Endothelial cell of umbilical vein (primary cell): ENCODE measurements around the gene MKRN1. TPM values are rescaled to one million over a fixed set of nuclear protein-coding genes. Genes with fewer than 3 reads are reported as not detected.
"Not testable (repeated sequence)": the region's sequence is repeated elsewhere in the genome, so short reads cannot be mapped to it uniquely, and the experiment has no call there.

ENCODE experiments used
- BruUV-seq: library from RNA; stranded (reverse); fragments of 400-500 nt; replicated peaks from 2 replicates; lab custom pipeline; 2021; lab: Mats Ljungman, UMichigan
- CTCF ChIA-PET: fragments of 300-600, 350-600 bp; sonication (Branson Sonifier 250); formaldehyde crosslinking; loops from one replicate; lab custom pipeline; 2021; ENCODE audit warnings: antibody characterized with exemption, inconsistent platforms; lab: Charles Lee
- POLR2A ChIA-PET: fragments of 300-600, 350-600 bp; sonication (Branson Sonifier 250); formaldehyde crosslinking; loops from one replicate; lab custom pipeline; 2021; ENCODE audit warnings: antibody characterized with exemption, inconsistent platforms; lab: Charles Lee
- DNase-seq: peaks from one replicate; pipeline ENCODE4 v3.0.0-alpha.2; 2011; ENCODE audit warnings: low read depth, low spot score
- FAIRE-seq: peaks from 2 replicates; lab custom pipeline; 2011; peaks lifted over from hg19 to GRCh38; lab: Jason Lieb, UNC
- H2AFZ ChIP-seq: 2 replicates; pipeline ENCODE4 v1.6.0; 2012; ENCODE audit warnings: low read depth, low read length, control low read depth, inconsistent platforms
- H3K27ac ChIP-seq: 2 replicates; pipeline ENCODE4 v1.5.1; 2011; ENCODE audit warnings: low read depth, mild to moderate bottlenecking, control low read depth, low read length, moderate library complexity; ENCODE audit not compliant: insufficient read depth
- H3K27me3 ChIP-seq, 2 experiments: 2 replicates each; pipeline versions ENCODE4 v1.6.0 to v1.6.1; 2011; ENCODE audit warnings: low read length in 2 of 2, mixed read lengths in 1 of 2; ENCODE audit not compliant: control insufficient read depth in 2 of 2, insufficient read depth in 2 of 2
- H3K36me3 ChIP-seq, 2 experiments: 2 replicates in 1 of 2; 3 replicates in 1 of 2; pipeline ENCODE4 v1.5.1; 2011; ENCODE audit warnings: low read length in 2 of 2, mild to moderate bottlenecking in 1 of 2, moderate library complexity in 1 of 2; ENCODE audit not compliant: control insufficient read depth in 2 of 2, insufficient read depth in 2 of 2; ENCODE audit errors: extremely low read depth in 1 of 2
- H3K4me1 ChIP-seq: 3 replicates; pipeline ENCODE4 v1.5.1; 2011; ENCODE audit warnings: mild to moderate bottlenecking, low read length; ENCODE audit not compliant: control insufficient read depth, insufficient read depth; ENCODE audit errors: extremely low read depth
- H3K4me2 ChIP-seq: 2 replicates; pipeline ENCODE4 v1.6.1; 2011; ENCODE audit warnings: low read length, control low read depth, mixed read lengths; ENCODE audit not compliant: insufficient read depth
- H3K4me3 ChIP-seq, 3 experiments: fragments of 200-600 bp in 1 of 3; sonication (generic), shearing (Covaris generic) in 1 of 3; replicated peaks in 1 of 3; 2 replicates each; pipeline ENCODE4 v1.5.1; 2011 to 2016; ENCODE audit warnings: control low read depth in 3 of 3, low read length in 3 of 3, mild to moderate bottlenecking in 2 of 3, inconsistent platforms in 1 of 3, low read depth in 1 of 3, moderate library complexity in 1 of 3; ENCODE audit not compliant: insufficient read depth in 1 of 3
- H3K79me2 ChIP-seq: 2 replicates; pipeline ENCODE4 v1.6.0; 2012; ENCODE audit warnings: low read length, inconsistent platforms; ENCODE audit not compliant: control insufficient read depth, insufficient read depth
- H3K9ac ChIP-seq: replicated peaks from 2 replicates; pipeline ENCODE3; 2011; ENCODE audit warnings: low read length, control low read depth; ENCODE audit not compliant: insufficient read depth; ENCODE audit errors: extremely low read depth
- H3K9me1 ChIP-seq: replicated peaks from 3 replicates; pipeline ENCODE4 v1.6.0; 2011; ENCODE audit warnings: mild to moderate bottlenecking, low read length; ENCODE audit not compliant: control insufficient read depth, insufficient read depth; ENCODE audit errors: extremely low read depth
- H3K9me3 ChIP-seq: replicated peaks from 2 replicates; pipeline ENCODE4 v1.5.1; 2012; ENCODE audit warnings: low read length, inconsistent platforms; ENCODE audit not compliant: control insufficient read depth, insufficient read depth
- H4K20me1 ChIP-seq: replicated peaks from 2 replicates; pipeline ENCODE3; 2011; ENCODE audit warnings: mild to moderate bottlenecking, low read length; ENCODE audit not compliant: control insufficient read depth, insufficient read depth; ENCODE audit errors: extremely low read depth
- EZH2 ChIP-seq: IDR thresholded peaks from 2 replicates; pipeline ENCODE4 v1.6.1; 2012; ENCODE audit warnings: borderline replicate concordance, low read depth, mild to moderate bottlenecking, moderate library complexity, low read length, inconsistent platforms; ENCODE audit not compliant: severe bottlenecking
- FOS ChIP-seq: IDR thresholded peaks from 2 replicates; pipeline ENCODE4 v1.6.1; 2011; ENCODE audit warnings: mild to moderate bottlenecking, low read length, moderate library complexity, borderline replicate concordance; ENCODE audit not compliant: insufficient read depth
- GATA2 ChIP-seq: IDR thresholded peaks from 2 replicates; pipeline ENCODE4 v1.7.0; 2011; ENCODE audit warnings: low read depth, mild to moderate bottlenecking, moderate library complexity, mixed read lengths, low read length; ENCODE audit not compliant: insufficient read length, insufficient read depth
- JUN ChIP-seq: IDR thresholded peaks from 2 replicates; pipeline ENCODE4 v1.6.1; 2011; ENCODE audit warnings: borderline replicate concordance, low read depth; ENCODE audit not compliant: insufficient read length, insufficient read depth
- MYC ChIP-seq: IDR thresholded peaks from one replicate; pipeline ENCODE4 v1.6.1; 2011; ENCODE audit warnings: mild to moderate bottlenecking, low read depth, low read length
- POLR2A ChIP-seq: IDR thresholded peaks from 2 replicates; pipeline ENCODE4 v1.6.1; 2012; ENCODE audit warnings: low read depth, mild to moderate bottlenecking, control low read depth, low read length
- POLR2AphosphoS5 ChIP-seq: IDR thresholded peaks from 2 replicates; pipeline ENCODE4 v1.6.1; 2012; ENCODE audit warnings: low read depth, mild to moderate bottlenecking, control low read depth, low read length, moderate library complexity; ENCODE audit not compliant: insufficient read depth
- dilution Hi-C: fragments of 300-500 bp; cut with MboI; formaldehyde crosslinking; loops from one replicate; pipeline ENCODE4 v1.15.0; 2019; ENCODE audit warnings: low sequenced_read_pairs; ENCODE audit not compliant: extremely low pct_ligation_motif_present
- intact Hi-C: fragments of 100-400 bp; cut with micrococcal nuclease; formaldehyde crosslinking; loops from one replicate; pipeline ENCODE4 v1.10.0; 2022
- polyA plus RNA-seq, 4 experiments: library from polyadenylated mRNA; depleted of rRNA in 3 of 4; stranded (reverse) in 3 of 4; unstranded in 1 of 4; fragments of >200 nt; gene quantifications; 2 replicates each; pipeline versions ENCODE4 v1.2.1 to v1.2.3, GENCODE V29; 2011 to 2012; ENCODE audit warnings: missing spikeins in 1 of 4
- total RNA-seq: library from RNA; stranded (reverse); gene quantifications from 2 replicates; pipeline ENCODE4 v1.2.3, GENCODE V29; 2021
- TF ChIP-seq, protein P1 (sequence below), 2 donors: IDR thresholded peaks; 1 replicate in 1 of 2; 2 replicates in 1 of 2; pipeline ENCODE4 v1.5.1; 2011; ENCODE audit warnings: low read length in 2 of 2, mild to moderate bottlenecking in 2 of 2, moderate library complexity in 2 of 2, control low read depth in 1 of 2, inconsistent platforms in 1 of 2, low read depth in 1 of 2; ENCODE audit not compliant: insufficient read depth in 1 of 2; ENCODE audit errors: extremely low read depth in 1 of 2
- TF ChIP-seq, protein P2 (sequence below): IDR thresholded peaks from 2 replicates; pipeline ENCODE4 v1.6.1; 2011; ENCODE audit not compliant: insufficient read depth, insufficient read length

MKRN1 gene
- total and polyA plus RNA-seq, 2 donors (not counting 3 experiments of a cell fraction or from before 2014, with no cell fraction given): 24.9 to 52.2 TPM

- intact Hi-C loops, H3K79me2 ChIP-seq, BruUV-seq, H3K4me2 ChIP-seq, H3K36me3 ChIP-seq, FAIRE-seq, H3K9me3 ChIP-seq, DNase-seq, H4K20me1 ChIP-seq, H3K9me1 ChIP-seq, H3K27me3 ChIP-seq, H3K4me1 ChIP-seq, H3K27ac ChIP-seq, POLR2A ChIA-PET, dilution Hi-C loops, H3K9ac ChIP-seq, H2AFZ ChIP-seq, H3K4me3 ChIP-seq: not testable (repeated sequence)
- CTCF ChIA-PET: interaction anchor here (1.3 kb wide), 1 partner anchor 9 kb away, joined by 3 read pairs; no protein-coding TSS in a partner anchor
Measured at GRCh38 chr7:140453785-140454656, 25.3 kb downstream of the MKRN1 start.

GRCh38 chr7:140453273-140453672, 26.0 kb downstream of the MKRN1 start:
- dilution Hi-C loops (no loop called here), intact Hi-C loops (no loop called here)
- H4K20me1 ChIP-seq: no peaks in the 10 kb centered on the region
- H3K79me2 ChIP-seq: no peaks in the 10 kb centered on the region
- no peak overlapping the region for H3K4me3 ChIP-seq
- no peaks in the 10 kb centered on the region for H3K9me3 ChIP-seq
- H3K27ac ChIP-seq: no peak overlapping the region
- ChIA-PET POLR2A (no interaction called here), CTCF (interaction anchor here (1.0 to 1.1 kb wide), 2 partner anchors 14 to 1196 kb away, joined by 3 read pairs; no protein-coding TSS in a partner anchor)
- H3K4me2 ChIP-seq: no peak overlapping the region
- H3K9ac ChIP-seq: no peak overlapping the region
- BruUV-seq: no TSS peak
- TF ChIP-seq POLR2AphosphoS5: no peak
- no peak for TF ChIP-seq MYC
- TF ChIP-seq, protein P1, sequence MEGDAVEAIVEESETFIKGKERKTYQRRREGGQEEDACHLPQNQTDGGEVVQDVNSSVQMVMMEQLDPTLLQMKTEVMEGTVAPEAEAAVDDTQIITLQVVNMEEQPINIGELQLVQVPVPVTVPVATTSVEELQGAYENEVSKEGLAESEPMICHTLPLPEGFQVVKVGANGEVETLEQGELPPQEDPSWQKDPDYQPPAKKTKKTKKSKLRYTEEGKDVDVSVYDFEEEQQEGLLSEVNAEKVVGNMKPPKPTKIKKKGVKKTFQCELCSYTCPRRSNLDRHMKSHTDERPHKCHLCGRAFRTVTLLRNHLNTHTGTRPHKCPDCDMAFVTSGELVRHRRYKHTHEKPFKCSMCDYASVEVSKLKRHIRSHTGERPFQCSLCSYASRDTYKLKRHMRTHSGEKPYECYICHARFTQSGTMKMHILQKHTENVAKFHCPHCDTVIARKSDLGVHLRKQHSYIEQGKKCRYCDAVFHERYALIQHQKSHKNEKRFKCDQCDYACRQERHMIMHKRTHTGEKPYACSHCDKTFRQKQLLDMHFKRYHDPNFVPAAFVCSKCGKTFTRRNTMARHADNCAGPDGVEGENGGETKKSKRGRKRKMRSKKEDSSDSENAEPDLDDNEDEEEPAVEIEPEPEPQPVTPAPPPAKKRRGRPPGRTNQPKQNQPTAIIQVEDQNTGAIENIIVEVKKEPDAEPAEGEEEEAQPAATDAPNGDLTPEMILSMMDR (IDR thresholded peaks at IDR 0.05; ENCODE audit: extremely low read depth in 1 of 2, insufficient read depth in 1 of 2, low read depth in 1 of 2, low read length in 2 of 2): no peak
- no peak for TF ChIP-seq JUN
- TF ChIP-seq, protein P2, sequence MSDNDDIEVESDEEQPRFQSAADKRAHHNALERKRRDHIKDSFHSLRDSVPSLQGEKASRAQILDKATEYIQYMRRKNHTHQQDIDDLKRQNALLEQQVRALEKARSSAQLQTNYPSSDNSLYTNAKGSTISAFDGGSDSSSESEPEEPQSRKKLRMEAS: no peak
- no peak for TF ChIP-seq POLR2A
- TF ChIP-seq EZH2: no peak
- no peak for TF ChIP-seq GATA2
- no peak for TF ChIP-seq FOS
- no peak for FAIRE-seq
- H3K27me3 ChIP-seq: no peaks in the 10 kb centered on the region
- peaks cover 8% of the 10 kb centered on the region for H3K4me1 ChIP-seq
- DNase-seq: no peak
- no peak overlapping the region for H2AFZ ChIP-seq
- peaks cover 5 to 7% of the 10 kb centered on the region in 2 experiments for H3K36me3 ChIP-seq
- H3K9me1 ChIP-seq: no peaks in the 10 kb centered on the region
